ENCODE data around the gene TMEM19.
A peak's percentile ranks its signal among the peaks of the same experiment; 100 is the strongest.

The TMEM19 gene

DNA sequence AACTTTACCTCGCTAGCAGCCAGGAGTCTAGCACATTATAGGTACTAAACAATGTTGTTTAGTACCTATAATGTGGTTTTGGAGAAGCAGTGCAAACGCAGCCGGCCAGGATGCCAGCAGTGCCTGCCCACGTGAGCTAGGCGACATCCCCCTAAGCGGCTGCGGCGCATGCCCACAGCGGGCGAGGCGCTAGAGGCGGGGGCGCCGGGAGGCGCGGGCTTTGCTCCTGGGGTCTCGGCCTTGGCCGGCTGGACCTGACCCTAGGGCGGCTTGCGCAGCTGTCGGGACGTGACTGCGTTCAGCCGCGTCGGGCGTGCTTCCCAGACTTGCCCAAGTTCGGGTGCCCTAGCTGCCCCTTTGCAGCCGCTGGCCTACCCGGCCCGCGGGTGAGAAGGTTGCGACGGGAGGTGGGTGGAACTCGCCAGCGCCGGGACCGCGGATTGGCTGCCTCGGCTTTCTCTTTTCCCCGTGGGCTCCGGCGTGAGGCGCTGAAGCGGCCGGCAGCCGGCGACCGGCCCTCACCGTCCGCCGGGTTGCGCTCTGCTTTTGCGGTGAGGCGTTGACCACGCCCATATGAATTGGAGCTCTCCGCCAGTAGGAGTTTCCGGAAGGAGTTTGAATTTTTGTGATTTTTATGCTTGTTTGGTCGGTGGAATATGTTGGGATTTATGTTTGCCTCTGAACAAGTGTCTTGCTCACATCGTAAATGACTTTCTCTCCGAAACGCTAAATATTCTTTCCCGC, at the start of gene TMEM19:
Gene TMEM19 (plus strand): TSS at position 169 of the 744 bp plus-strand sequence. CDS start 599 bp downstream, outside the sequence.
- Mint-ChIP-seq H3K4me3 (peak within 1 kb of the TSS; percentile 98), H3K27me3 (no peaks in the 10 kb centered on the region), H3K9me3 (ENCODE audit: low read depth) (no peaks in the 10 kb centered on the region), H3K27ac (peak within 1 kb of the TSS; percentile 98), H3K4me1 (ENCODE audit: low read depth) (peaks cover 41% of the 10 kb centered on the region), H3K36me3 (no peaks in the 10 kb centered on the region)

DNA sequence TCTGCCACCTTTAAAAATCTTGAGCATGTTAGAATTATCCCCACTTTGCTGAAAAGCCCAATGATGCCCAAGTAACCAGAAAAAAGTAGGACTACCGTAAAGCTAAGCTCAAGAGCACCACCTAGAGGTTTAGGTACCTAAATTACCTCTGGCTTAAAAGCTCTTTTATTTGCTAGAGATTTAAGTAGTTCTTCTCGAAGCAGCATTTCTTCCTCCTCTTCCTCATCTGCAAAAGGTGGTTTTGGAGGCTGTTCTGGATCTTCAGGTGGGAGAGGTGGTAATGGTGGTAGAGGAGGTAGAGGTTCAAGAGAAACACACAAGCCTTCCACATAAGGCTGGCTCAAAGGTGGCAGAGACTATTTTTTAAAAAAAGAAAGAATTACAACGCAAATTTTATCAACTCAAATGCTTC, 49.2 kb upstream of the TMEM19 start:
- Mint-ChIP-seq H3K36me3 (peaks cover 8% of the 10 kb centered on the region), H3K27ac (peak overlapping the region; percentile 16), H3K27me3 (no peaks in the 10 kb centered on the region), H3K9me3 (ENCODE audit: low read depth) (no peaks in the 10 kb centered on the region), H3K4me1 (ENCODE audit: low read depth) (peaks cover 14% of the 10 kb centered on the region), H3K4me3 (no peak overlapping the region)

DNA sequence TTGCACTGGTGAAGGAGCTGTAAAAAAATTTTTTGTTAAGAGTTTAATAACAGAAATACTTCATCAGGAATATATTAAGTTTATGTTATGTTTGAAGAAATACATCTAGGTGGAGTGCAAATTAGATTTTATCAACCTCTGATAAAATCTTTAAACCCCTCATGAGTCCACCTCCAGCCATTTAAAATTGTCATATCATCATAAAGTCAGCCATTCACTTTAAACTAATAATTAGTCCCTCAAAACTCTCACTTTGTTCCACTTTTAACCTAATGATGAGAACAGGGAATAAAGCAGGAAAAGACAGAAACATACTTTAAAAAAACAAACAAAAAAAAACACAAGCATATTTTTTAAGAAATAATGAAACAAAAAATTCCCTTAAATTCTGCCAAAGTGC, 47.4 kb upstream of the TMEM19 start:
- Mint-ChIP-seq H3K27ac (peak overlapping the region; percentile 59), H3K36me3 (peaks cover 13% of the 10 kb centered on the region)

DNA sequence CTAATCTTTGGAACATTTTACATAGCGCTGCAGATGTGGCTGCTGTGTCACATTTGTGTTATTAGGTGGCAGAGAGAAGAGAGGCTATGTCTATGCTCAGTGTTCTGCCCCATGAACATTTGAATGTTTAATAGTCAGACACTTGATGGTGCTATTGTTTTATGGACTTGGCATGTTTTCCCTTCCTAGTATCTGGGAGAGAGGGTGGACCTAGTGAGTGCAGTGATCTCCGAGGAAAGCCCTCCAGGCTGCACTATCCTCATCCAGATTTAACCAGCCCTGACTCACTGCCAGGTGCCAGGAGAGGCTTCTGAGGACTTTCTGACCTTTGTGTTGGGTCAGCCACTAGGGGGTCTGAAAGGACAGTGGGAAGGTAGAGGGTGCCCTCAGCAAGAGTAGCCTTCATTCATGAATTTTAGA, 46.5 kb upstream of the TMEM19 start:
- H3K36me3 Mint-ChIP-seq: peaks cover 12% of the 10 kb centered on the region
- H3K4me1 Mint-ChIP-seq (ENCODE audit: low read depth): peaks cover 26% of the 10 kb centered on the region
- no peaks in the 10 kb centered on the region for H3K27me3 Mint-ChIP-seq
- H3K4me3 Mint-ChIP-seq: no peak overlapping the region
- no peaks in the 10 kb centered on the region for H3K9me3 Mint-ChIP-seq (ENCODE audit: low read depth)
- H3K27ac Mint-ChIP-seq: peak overlapping the region; percentile 50

More for the DNA sequence above, 47.4 kb upstream of the TMEM19 start:
- Mint-ChIP-seq H3K27me3 (no peaks in the 10 kb centered on the region), H3K4me1 (ENCODE audit: low read depth) (peaks cover 22% of the 10 kb centered on the region), H3K4me3 (no peak overlapping the region), H3K9me3 (ENCODE audit: low read depth) (no peaks in the 10 kb centered on the region)

DNA sequence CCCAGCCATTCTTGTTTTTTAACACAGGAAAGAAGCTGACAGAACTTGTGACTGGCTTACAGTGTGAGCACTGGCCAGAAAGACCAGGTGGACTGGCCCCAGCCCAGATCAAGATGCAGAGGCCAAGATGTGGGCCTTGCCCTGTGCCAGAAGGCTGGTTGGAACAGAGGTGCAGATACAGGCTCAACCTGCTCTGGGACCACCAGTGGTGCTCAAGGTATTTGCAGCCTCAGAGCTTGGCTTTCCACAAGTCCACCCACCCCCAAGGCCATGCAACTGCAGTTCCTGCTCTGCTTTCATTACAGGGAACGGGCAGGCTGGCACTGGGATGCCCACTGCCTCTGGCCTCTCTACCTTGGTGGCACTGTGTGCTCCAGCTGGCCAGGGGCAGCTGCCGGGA, 45.6 kb upstream of the TMEM19 start:
- no peak overlapping the region for H3K27ac Mint-ChIP-seq
- H3K4me1 Mint-ChIP-seq (ENCODE audit: low read depth): peaks cover 29% of the 10 kb centered on the region
- no peaks in the 10 kb centered on the region for H3K9me3 Mint-ChIP-seq (ENCODE audit: low read depth)
- no peaks in the 10 kb centered on the region for H3K27me3 Mint-ChIP-seq
- H3K36me3 Mint-ChIP-seq: peaks cover 9% of the 10 kb centered on the region
- H3K4me3 Mint-ChIP-seq: no peak overlapping the region

DNA sequence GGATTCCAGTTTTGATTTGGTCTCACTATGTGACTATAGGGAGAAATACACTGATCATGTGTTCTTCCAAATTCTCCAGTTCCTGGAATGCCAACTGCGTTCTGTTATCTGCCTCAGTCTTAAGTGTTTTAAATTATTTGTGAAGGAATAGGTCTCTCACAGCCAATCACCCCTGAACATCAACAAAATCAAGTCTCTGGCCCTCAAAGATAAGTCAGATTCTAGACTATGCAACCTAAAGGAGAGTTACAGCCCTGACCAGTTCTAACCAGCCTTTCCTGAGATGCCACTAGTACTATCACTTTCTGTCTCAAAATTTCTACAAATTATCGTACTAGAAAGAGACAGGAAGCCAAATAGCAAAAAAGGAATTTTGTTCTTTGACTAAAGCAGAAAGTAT, 44.5 kb upstream of the TMEM19 start:
- Mint-ChIP-seq H3K9me3 (ENCODE audit: low read depth) (no peaks in the 10 kb centered on the region), H3K27ac (peak overlapping the region; percentile 72), H3K27me3 (no peaks in the 10 kb centered on the region), H3K36me3 (peaks cover 9% of the 10 kb centered on the region), H3K4me3 (no peak overlapping the region), H3K4me1 (ENCODE audit: low read depth) (peaks cover 32% of the 10 kb centered on the region)

DNA sequence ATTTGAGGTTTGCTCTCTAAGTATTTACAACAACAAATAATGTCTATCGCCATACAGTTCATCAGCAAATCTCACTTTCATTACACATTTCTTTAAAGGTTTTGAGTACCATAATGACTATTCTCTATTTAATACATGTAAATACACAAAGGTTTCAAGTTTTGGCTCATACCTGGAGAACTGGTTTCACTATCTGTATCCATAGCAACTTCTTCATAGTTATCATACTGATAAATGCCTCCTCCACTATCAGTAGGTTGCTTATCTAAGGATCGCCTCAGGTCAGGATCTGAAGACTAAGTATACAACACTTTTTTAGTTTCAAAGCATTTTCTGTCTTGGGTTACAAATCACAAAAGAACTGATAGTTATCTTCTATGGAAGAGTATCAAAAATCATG, 43.6 kb upstream of the TMEM19 start:
- Mint-ChIP-seq H3K36me3 (peaks cover 5% of the 10 kb centered on the region), H3K4me1 (ENCODE audit: low read depth) (peaks cover 36% of the 10 kb centered on the region), H3K27ac (peak overlapping the region; percentile 72), H3K27me3 (no peaks in the 10 kb centered on the region), H3K9me3 (ENCODE audit: low read depth) (no peaks in the 10 kb centered on the region), H3K4me3 (no peak overlapping the region)

DNA sequence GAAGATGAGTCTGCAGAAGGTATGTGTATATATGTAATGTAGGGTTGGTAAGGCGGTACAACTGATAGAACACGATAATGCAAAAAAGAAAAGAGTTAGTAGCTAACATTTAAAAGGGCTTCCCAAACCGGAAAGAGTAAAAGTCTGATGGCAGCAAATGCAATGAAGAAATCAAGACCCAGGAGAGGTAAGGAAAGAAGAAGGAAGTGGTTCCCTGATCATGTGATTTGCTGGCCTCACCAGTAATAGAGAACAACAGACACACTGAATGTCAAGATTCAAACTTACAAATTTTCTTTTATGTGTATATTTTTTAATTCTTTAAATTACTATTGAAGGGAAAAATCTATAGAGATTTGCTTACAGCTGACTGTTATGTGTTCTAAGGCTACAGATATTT, 40.6 kb upstream of the TMEM19 start:
- Mint-ChIP-seq H3K27me3 (no peaks in the 10 kb centered on the region), H3K4me1 (ENCODE audit: low read depth) (peaks cover 49% of the 10 kb centered on the region), H3K36me3 (peaks cover 5% of the 10 kb centered on the region), H3K9me3 (ENCODE audit: low read depth) (no peaks in the 10 kb centered on the region), H3K27ac (peak overlapping the region; percentile 41), H3K4me3 (no peak overlapping the region)

DNA sequence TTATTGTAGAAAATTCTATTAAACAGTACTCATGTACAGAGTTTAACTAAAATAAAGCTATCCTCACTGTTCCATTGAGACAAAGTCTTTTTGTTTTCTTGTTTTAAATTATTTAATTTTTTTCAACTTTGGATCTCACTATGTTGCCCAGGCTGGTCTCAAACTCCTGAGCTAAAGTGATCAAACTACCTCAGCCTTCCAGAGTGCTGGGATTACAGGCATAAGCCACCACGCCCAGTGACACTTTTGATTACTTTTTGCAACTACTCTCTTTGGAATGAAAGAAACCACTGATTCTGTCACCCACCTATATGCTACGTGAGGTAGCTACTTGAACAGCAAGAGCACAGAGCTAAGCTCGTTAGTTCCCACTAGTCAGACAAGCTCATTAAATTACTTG, 39.4 kb upstream of the TMEM19 start:
- Mint-ChIP-seq H3K4me1 (ENCODE audit: low read depth) (peaks cover 48% of the 10 kb centered on the region), H3K9me3 (ENCODE audit: low read depth) (no peaks in the 10 kb centered on the region), H3K27me3 (no peaks in the 10 kb centered on the region), H3K27ac (no peak overlapping the region), H3K4me3 (no peak overlapping the region), H3K36me3 (peaks cover 5% of the 10 kb centered on the region)

DNA sequence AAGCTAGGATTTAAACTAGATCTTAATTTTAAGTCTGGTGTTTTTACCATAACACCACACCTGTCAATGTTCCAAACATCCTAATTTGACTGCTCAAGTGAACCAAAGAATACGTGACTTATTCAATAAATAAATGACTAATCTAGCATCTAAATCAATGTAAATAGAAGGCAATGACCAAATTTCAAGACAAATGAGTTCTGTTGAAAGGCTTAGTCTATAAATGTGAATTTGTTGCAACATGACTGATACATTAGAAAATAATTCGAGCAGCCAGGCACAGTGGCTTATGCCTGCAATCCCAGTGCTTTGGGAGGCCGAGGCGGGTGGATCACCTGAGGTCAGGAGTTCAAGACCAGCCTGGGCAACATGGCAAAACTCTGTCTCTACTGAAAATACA, 37.3 kb upstream of the TMEM19 start:
- H3K27me3 Mint-ChIP-seq: no peaks in the 10 kb centered on the region
- peaks cover 35% of the 10 kb centered on the region for H3K4me1 Mint-ChIP-seq (ENCODE audit: low read depth)
- H3K36me3 Mint-ChIP-seq: no peaks in the 10 kb centered on the region
- no peaks in the 10 kb centered on the region for H3K9me3 Mint-ChIP-seq (ENCODE audit: low read depth)
- no peak overlapping the region for H3K27ac Mint-ChIP-seq
- peak overlapping the region; percentile 0 for H3K4me3 Mint-ChIP-seq

DNA sequence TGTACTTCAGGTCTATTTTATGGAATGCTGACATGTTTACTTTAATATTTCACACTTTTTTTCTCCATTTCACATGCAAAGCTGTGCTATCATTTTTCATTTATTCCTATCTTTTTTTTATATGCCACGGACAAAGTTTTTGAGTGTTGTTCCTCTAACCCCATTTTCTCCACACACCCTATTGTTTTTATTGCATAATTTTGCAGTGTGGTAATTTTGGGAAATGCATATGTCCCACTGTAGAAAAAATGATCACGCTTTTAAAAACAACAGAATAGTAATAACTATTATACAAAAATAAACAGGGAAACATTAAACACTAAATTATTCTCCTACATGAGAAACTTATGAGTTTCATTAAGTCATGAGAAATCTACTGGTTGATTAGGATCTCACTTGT, 36.5 kb upstream of the TMEM19 start:
- H3K27ac Mint-ChIP-seq: no peak overlapping the region
- no peaks in the 10 kb centered on the region for H3K27me3 Mint-ChIP-seq
- H3K4me1 Mint-ChIP-seq (ENCODE audit: low read depth): peaks cover 35% of the 10 kb centered on the region
- peak overlapping the region; percentile 17 for H3K4me3 Mint-ChIP-seq
- H3K36me3 Mint-ChIP-seq: peaks cover under 1% of the 10 kb centered on the region
- no peaks in the 10 kb centered on the region for H3K9me3 Mint-ChIP-seq (ENCODE audit: low read depth)

DNA sequence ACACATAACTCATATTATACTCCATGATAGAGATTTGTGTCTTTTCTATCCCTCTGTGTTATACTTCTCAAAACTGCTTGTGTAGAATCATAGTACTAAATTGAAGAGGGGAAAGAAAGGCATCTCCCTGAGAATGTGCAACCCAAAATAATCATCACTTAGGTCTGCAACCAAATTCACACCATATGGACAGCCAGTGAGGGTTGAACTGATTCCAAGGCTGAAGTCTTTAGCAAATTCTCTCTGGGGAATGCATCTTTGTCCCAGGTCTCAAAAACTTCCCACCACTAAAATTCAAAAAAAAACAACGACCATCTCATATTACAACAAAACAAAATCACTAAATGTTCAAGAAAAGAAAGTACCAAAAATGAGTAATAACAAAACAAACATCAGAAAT, 33.2 kb upstream of the TMEM19 start:
- no peaks in the 10 kb centered on the region for H3K9me3 Mint-ChIP-seq (ENCODE audit: low read depth)
- H3K4me3 Mint-ChIP-seq: no peak overlapping the region
- H3K4me1 Mint-ChIP-seq (ENCODE audit: low read depth): peaks cover 49% of the 10 kb centered on the region
- H3K27me3 Mint-ChIP-seq: no peaks in the 10 kb centered on the region
- no peak overlapping the region for H3K27ac Mint-ChIP-seq
- peaks cover 17% of the 10 kb centered on the region for H3K36me3 Mint-ChIP-seq

DNA sequence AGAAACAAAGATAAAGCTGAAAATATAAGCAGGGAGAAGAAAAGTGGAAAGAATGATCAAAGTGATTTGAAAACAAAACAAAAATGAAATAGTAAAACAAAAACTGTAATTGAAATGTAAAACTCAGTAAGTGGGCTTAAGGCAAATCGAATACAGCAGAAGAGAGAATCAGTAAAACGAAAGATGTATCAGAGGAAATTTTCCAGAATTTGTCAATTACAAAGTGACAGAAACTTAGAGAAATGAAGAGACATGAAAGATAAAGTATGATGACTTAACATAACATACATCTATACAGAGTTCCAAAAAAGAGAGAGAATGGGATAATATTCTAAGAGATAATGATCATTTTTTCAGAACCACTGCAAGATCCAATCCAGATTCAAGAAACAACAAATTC, 32.7 kb upstream of the TMEM19 start:
- H3K27ac Mint-ChIP-seq: no peak overlapping the region
- H3K36me3 Mint-ChIP-seq: peaks cover 17% of the 10 kb centered on the region
- H3K4me1 Mint-ChIP-seq (ENCODE audit: low read depth): peaks cover 48% of the 10 kb centered on the region
- H3K27me3 Mint-ChIP-seq: no peaks in the 10 kb centered on the region
- H3K9me3 Mint-ChIP-seq (ENCODE audit: low read depth): no peaks in the 10 kb centered on the region
- H3K4me3 Mint-ChIP-seq: no peak overlapping the region

DNA sequence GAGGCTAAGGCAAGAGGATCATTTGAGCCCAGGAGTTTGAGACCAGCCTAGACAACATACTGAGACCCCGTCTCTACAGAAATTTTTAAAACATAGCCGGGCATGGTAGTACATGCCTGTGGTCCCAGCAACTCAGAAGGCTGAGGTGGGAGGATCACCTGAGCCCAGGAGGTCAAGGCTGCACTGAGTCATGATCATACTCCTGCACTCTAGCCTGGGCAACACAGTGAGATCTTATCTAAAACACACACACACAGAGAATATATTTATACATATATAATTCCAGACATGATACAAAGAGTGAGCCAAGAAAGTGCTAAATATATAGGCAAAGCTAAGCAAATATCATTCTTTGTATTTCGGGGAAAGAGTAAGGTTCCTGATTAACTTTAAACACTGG, 31.7 kb upstream of the TMEM19 start:
- Mint-ChIP-seq H3K9me3 (ENCODE audit: low read depth) (no peaks in the 10 kb centered on the region), H3K36me3 (peaks cover 24% of the 10 kb centered on the region), H3K4me1 (ENCODE audit: low read depth) (peaks cover 50% of the 10 kb centered on the region), H3K27me3 (no peaks in the 10 kb centered on the region), H3K27ac (no peak overlapping the region), H3K4me3 (peak overlapping the region; percentile 71)

DNA sequence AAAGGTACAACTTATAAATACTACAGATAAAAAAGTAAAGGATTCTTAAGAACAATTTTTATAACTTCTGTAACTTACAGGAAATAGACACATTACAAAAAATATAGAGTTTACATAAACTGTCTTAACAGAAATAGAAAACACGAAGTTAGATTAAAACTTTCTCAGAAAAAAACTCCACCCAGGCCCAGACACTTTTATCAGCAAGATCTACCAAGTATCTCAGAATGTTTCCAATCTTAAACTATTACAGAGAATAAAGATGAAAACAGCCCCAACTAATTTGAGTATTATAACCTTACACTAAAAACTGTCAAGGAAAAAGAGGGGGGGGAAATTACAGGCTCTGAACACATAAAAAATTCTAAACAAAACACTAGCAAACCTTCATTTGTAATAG, 30.4 kb upstream of the TMEM19 start:
- peaks cover 53% of the 10 kb centered on the region for H3K4me1 Mint-ChIP-seq (ENCODE audit: low read depth)
- peak overlapping the region; percentile 71 for H3K4me3 Mint-ChIP-seq
- H3K9me3 Mint-ChIP-seq (ENCODE audit: low read depth): no peaks in the 10 kb centered on the region
- peaks cover 30% of the 10 kb centered on the region for H3K36me3 Mint-ChIP-seq
- H3K27me3 Mint-ChIP-seq: no peaks in the 10 kb centered on the region
- peak overlapping the region; percentile 25 for H3K27ac Mint-ChIP-seq

DNA sequence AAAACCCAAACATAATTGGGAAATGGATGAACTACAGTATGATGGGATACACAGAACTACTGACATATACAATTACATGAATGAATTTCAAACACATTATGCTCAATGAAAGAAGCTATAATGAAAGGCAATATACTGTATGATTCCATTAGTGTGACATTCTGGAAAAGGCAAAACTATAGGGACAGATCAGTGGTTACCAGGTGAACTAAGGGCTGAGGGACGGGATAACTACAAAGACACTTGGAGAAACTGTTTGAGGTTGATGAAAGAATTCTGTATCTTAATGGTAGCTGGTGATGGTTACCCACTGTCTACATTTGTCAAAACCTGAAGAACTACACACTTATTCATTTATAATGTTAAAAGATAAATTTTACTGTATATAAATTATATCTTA, 30.0 kb upstream of the TMEM19 start:
- Mint-ChIP-seq H3K4me3 (peak overlapping the region; percentile 71), H3K4me1 (ENCODE audit: low read depth) (peaks cover 54% of the 10 kb centered on the region), H3K9me3 (ENCODE audit: low read depth) (no peaks in the 10 kb centered on the region), H3K36me3 (peaks cover 30% of the 10 kb centered on the region), H3K27ac (peak overlapping the region; percentile 25), H3K27me3 (no peaks in the 10 kb centered on the region)

Measured in activated naive CD8-positive, alpha-beta T cell (primary cell).